HEK293 (cell line): ENCODE data around the gene SEPTIN3.

Experiments used
- CTCF ChIA-PET: fragments of 350-600 bp; formaldehyde crosslinking; extraction: SDS; loops from one replicate; lab custom pipeline; 2021; ENCODE audit warnings: antibody characterized with exemption; lab: Yijun Ruan, JAX
- POLR2A ChIA-PET: fragments of 300-600 bp; formaldehyde crosslinking; extraction: SDS; loops from one replicate; lab custom pipeline; 2020; ENCODE audit warnings: antibody characterized with exemption, inconsistent platforms; lab: Yijun Ruan, JAX
- H3K27ac ChIP-seq: fragments of 200-500 bp; sonication (Bioruptor generic); 2 replicates; pipeline ENCODE4 v1.5.1; 2014; ENCODE audit warnings: low read depth, low read length, control low read depth, inconsistent platforms; ENCODE audit errors: extremely low read depth
- H3K36me3 ChIP-seq, 2 experiments: fragments of 200-500 bp in 1 of 2; sonication (Bioruptor generic) in 1 of 2; 1 replicate in 1 of 2; 2 replicates in 1 of 2; pipeline ENCODE4 v1.5.1; 2014 to 2017; ENCODE audit warnings: inconsistent platforms in 2 of 2, low read length in 2 of 2; ENCODE audit not compliant: control insufficient read depth in 2 of 2, insufficient read depth in 1 of 2
- H3K4me1 ChIP-seq: fragments of 200-500 bp; sonication (Bioruptor generic); 2 replicates; pipeline ENCODE4 v1.5.1; 2014; ENCODE audit warnings: mild to moderate bottlenecking, low read length, inconsistent platforms; ENCODE audit not compliant: control insufficient read depth, insufficient read depth
- H3K4me3 ChIP-seq: 2 replicates; pipeline ENCODE4 v1.5.1; 2011; ENCODE audit warnings: low read depth, mild to moderate bottlenecking, control low read depth, low read length, moderate library complexity
- H3K9me3 ChIP-seq: fragments of 200-500 bp; sonication (Bioruptor generic); 2 replicates; pipeline ENCODE4 v1.5.1; 2014; ENCODE audit warnings: low read depth, low read length, inconsistent platforms; ENCODE audit not compliant: control insufficient read depth, insufficient read depth
- BCL6B ChIP-seq: fragments of 450-650 bp; formaldehyde crosslinking; IDR thresholded peaks from 2 replicates; pipeline ENCODE4 v1.5.1; 2017; ENCODE audit warnings: missing biosample characterization, missing genetic modification characterization
- GLIS2 ChIP-seq: fragments of 450-650 bp; formaldehyde crosslinking; IDR thresholded peaks from 2 replicates; pipeline ENCODE4 v1.5.1; 2016; ENCODE audit warnings: missing biosample characterization, missing genetic modification characterization
- HIC1 ChIP-seq: fragments of 450-650 bp; formaldehyde crosslinking; IDR thresholded peaks from 2 replicates; pipeline ENCODE4 v1.5.1; 2016; ENCODE audit warnings: missing biosample characterization, missing genetic modification characterization
- KLF7 ChIP-seq: fragments of 450-650 bp; formaldehyde crosslinking; IDR thresholded peaks from 2 replicates; pipeline ENCODE4 v1.5.1; 2016; ENCODE audit warnings: missing biosample characterization, missing genetic modification characterization, borderline replicate concordance
- SCRT2 ChIP-seq: fragments of 450-650 bp; formaldehyde crosslinking; IDR thresholded peaks from 2 replicates; pipeline ENCODE4 v1.5.1; 2016; ENCODE audit warnings: missing biosample characterization, missing genetic modification characterization
- ZBTB10 ChIP-seq: fragments of 450-650 bp; formaldehyde crosslinking; IDR thresholded peaks from 2 replicates; pipeline ENCODE4 v1.5.1; 2016; ENCODE audit warnings: missing biosample characterization, missing genetic modification characterization
- ZBTB26 ChIP-seq: fragments of 450-650 bp; formaldehyde crosslinking; optimal IDR thresholded peaks from 2 replicates; pipeline ENCODE3; 2016; ENCODE audit warnings: missing biosample characterization, mild to moderate bottlenecking, missing genetic modification characterization
- ZBTB44 ChIP-seq: fragments of 450-650 bp; IDR thresholded peaks from 2 replicates; pipeline ENCODE4 v1.5.1; 2018; ENCODE audit warnings: missing biosample characterization, mild to moderate bottlenecking, missing genetic modification characterization
- ZNF354C ChIP-seq: fragments of 450-650 bp; formaldehyde crosslinking; IDR thresholded peaks from 2 replicates; pipeline ENCODE4 v1.5.1; 2016; ENCODE audit warnings: missing biosample characterization, missing genetic modification characterization, low read depth, borderline replicate concordance
- ZNF561 ChIP-seq: fragments of 450-650 bp; IDR thresholded peaks from 2 replicates; pipeline ENCODE4 v1.5.1; 2018; ENCODE audit warnings: missing biosample characterization, missing genetic modification characterization, borderline replicate concordance
- ZNF692 ChIP-seq: fragments of 450-650 bp; formaldehyde crosslinking; IDR thresholded peaks from 2 replicates; pipeline ENCODE4 v1.5.1; 2016; ENCODE audit warnings: missing biosample characterization, missing genetic modification characterization
- ZSCAN18 ChIP-seq: fragments of 450-650 bp; formaldehyde crosslinking; IDR thresholded peaks from 2 replicates; pipeline ENCODE4 v1.5.1; 2016; ENCODE audit warnings: missing biosample characterization, missing genetic modification characterization

SEPTIN3 gene

GRCh38 chr22:41922940-41923594 lies 46.2 kb upstream of the SEPTIN3 start:
- Histone ChIP-seq H3K9me3 (no peaks in the 10 kb centered on the region), H3K27ac (no peak overlapping the region), H3K4me3 (no peak overlapping the region), H3K36me3 (no peaks in the 10 kb centered on the region; a peak in 1 of 3 replicates), H3K4me1 (peaks cover 5% of the 10 kb centered on the region)
- CTCF ChIA-PET, result interaction anchor here (0.7 to 0.9 kb wide), 2 partner anchors 66 to 77 kb away, joined by 3 to 5 read pairs; no protein-coding TSS in a partner anchor
- POLR2A ChIA-PET, result interaction anchor here (0.9 kb wide), 1 partner anchor 24 kb away, joined by 3 read pairs; the partner anchor contains the start of gene CENPM
- TF ChIP-seq ZNF354C (tag by site-specific recombination), result no peak
- TF ChIP-seq SCRT2, result peak; percentile 71

GRCh38 chr22:41923595-41924276 lies 45.5 kb upstream of the SEPTIN3 start:
- no peak overlapping the region for H3K27ac ChIP-seq
- ChIA-PET POLR2A (interaction anchor here (1.1 kb wide), 1 partner anchor 23 kb away, joined by 3 read pairs; the partner anchor contains the start of gene CENPM), CTCF (interaction anchor here (0.6 to 1.1 kb wide), 4 partner anchors 20 to 226 kb away, joined by 3 to 5 read pairs (median 3); no protein-coding TSS in a partner anchor)
- H3K4me3 ChIP-seq, result no peak overlapping the region
- H3K36me3 ChIP-seq, result no peaks in the 10 kb centered on the region; a peak in 1 of 3 replicates
- H3K9me3 ChIP-seq, result no peaks in the 10 kb centered on the region
- TF ChIP-seq BCL6B (tag by site-specific recombination), result no peak
- TF ChIP-seq KLF7 (tag by site-specific recombination), result no peak
- TF ChIP-seq ZSCAN18, result no peak
- peaks cover 2% of the 10 kb centered on the region; the same call in 1 of the 2 replicates for H3K4me1 ChIP-seq

- Histone ChIP-seq H3K27ac (no peak overlapping the region; the same call in 1 of the 2 replicates), H3K4me3 (peak overlapping the region; percentile 1), H3K36me3 (no peaks in the 10 kb centered on the region; a peak in 1 of 3 replicates), H3K9me3 (no peaks in the 10 kb centered on the region), H3K4me1 (peaks cover 2% of the 10 kb centered on the region; the same call in 1 of the 2 replicates)
- ChIA-PET POLR2A (interaction anchor here (0.6 to 4.3 kb wide), 8 partner anchors 10 to 254 kb away, joined by 3 to 27 read pairs (median 6); partner anchors contain the start of genes CENPM, SHISA8 and SREBF2), CTCF (interaction anchor here (0.6 to 1.7 kb wide), 29 partner anchors 10 to 648 kb away, joined by 3 to 14 read pairs (median 4); partner anchors contain the start of genes CENPM and NDUFA6)
- 0 out of 2 replicates have a peak, but pooled peaks have one; percentile 21 for TF ChIP-seq ZBTB44 (tag by site-specific recombination)
- TF ChIP-seq ZBTB26 (tag by site-specific recombination), result peak; percentile 38
- TF ChIP-seq ZNF692 (tag by site-specific recombination), result no peak
- TF ChIP-seq GLIS2, result 0 out of 2 replicates have a peak, but pooled peaks have one; percentile 43
- peak; percentile 33; the same call in 1 of the 2 replicates for TF ChIP-seq ZNF561 (tag by site-specific recombination)
- no peak for TF ChIP-seq HIC1 (tag by site-specific recombination)
- TF ChIP-seq ZBTB10, result 0 out of 2 replicates have a peak, but pooled peaks have one; percentile 32
These were observed 43.3 kb upstream of the SEPTIN3 start for GRCh38 chr22:41925783-41926460.
